ENCODE measurements around the gene CACNG1. TPM values are rescaled to one million over a fixed set of nuclear protein-coding genes. Genes with fewer than 3 reads are reported as not detected.
"Not testable (repeated sequence)": the region's sequence is repeated elsewhere in the genome, so short reads cannot be mapped to it uniquely, and the experiment has no call there.

CACNG1 gene
- total RNA-seq, 1 donor from 2014 or later, result 0.44 TPM

DNA sequence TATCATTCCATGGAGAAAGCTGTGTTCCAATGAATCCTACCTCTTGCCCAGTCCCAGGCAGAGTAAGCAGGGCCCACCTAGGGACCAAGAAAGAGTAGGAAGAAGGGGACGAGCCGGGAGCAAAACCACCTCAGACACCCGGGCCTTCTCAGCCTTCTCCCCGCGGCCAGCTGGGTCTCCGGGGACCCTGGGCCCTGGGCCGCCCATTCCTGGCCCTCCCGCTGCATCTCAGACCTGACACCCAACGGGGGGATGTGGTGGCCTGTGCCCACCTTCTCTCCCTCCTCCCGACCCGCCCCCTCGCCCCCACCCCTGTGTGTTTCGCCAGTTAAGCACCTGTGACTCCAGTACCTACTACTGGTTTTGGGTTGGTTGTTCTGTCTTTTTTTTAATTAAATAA is 11.4 kb upstream of the CACNG1 start:
- Mint-ChIP-seq H3K27ac (ENCODE audit: unreplicated experiment) (no peak overlapping the region), H3K4me3 (no peak overlapping the region), H3K27me3 (ENCODE audit: low read depth) (no peaks in the 10 kb centered on the region), H3K9me3 (peaks cover 11% of the 10 kb centered on the region), H3K4me1 (peaks cover 9% of the 10 kb centered on the region), H3K36me3 (ENCODE audit: low read depth) (peaks cover 13% of the 10 kb centered on the region)
- TF ChIP-seq, protein P1, sequence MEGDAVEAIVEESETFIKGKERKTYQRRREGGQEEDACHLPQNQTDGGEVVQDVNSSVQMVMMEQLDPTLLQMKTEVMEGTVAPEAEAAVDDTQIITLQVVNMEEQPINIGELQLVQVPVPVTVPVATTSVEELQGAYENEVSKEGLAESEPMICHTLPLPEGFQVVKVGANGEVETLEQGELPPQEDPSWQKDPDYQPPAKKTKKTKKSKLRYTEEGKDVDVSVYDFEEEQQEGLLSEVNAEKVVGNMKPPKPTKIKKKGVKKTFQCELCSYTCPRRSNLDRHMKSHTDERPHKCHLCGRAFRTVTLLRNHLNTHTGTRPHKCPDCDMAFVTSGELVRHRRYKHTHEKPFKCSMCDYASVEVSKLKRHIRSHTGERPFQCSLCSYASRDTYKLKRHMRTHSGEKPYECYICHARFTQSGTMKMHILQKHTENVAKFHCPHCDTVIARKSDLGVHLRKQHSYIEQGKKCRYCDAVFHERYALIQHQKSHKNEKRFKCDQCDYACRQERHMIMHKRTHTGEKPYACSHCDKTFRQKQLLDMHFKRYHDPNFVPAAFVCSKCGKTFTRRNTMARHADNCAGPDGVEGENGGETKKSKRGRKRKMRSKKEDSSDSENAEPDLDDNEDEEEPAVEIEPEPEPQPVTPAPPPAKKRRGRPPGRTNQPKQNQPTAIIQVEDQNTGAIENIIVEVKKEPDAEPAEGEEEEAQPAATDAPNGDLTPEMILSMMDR (conservative IDR thresholded peaks at IDR 0.05), result no peak
- no peak for DNase-seq (ENCODE audit: low read depth, low spot score)

DNA sequence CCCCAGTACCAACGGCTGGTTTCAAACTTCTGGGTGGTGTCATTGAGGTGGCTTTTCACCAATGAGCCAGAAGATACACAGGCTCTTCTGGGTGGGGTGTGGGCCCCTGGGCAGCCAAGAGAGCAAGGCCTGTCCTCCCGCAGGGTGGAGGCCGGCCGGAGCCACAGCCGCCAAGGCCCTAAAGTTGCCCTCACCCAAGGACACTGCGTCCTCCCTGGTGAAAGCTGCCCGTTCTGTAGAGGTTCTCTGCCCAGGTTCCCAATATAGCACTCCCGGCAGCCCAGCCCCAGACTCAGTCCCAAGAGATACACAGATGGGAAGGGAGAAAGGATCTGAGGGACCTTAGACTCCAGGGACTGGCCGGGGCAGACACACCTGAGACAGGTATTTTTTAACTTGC is 10.7 kb upstream of the CACNG1 start:
- H3K9me3 Mint-ChIP-seq, result peaks cover 11% of the 10 kb centered on the region
- peaks cover 9% of the 10 kb centered on the region for H3K4me1 Mint-ChIP-seq
- H3K27me3 Mint-ChIP-seq (ENCODE audit: low read depth), result no peaks in the 10 kb centered on the region
- TF ChIP-seq, protein P1 (conservative IDR thresholded peaks at IDR 0.05), result no peak
- no peak overlapping the region for H3K27ac Mint-ChIP-seq (ENCODE audit: unreplicated experiment)
- no peak for DNase-seq (ENCODE audit: low read depth, low spot score)
- H3K4me3 Mint-ChIP-seq, result no peak overlapping the region
- peaks cover 13% of the 10 kb centered on the region for H3K36me3 Mint-ChIP-seq (ENCODE audit: low read depth)

DNA sequence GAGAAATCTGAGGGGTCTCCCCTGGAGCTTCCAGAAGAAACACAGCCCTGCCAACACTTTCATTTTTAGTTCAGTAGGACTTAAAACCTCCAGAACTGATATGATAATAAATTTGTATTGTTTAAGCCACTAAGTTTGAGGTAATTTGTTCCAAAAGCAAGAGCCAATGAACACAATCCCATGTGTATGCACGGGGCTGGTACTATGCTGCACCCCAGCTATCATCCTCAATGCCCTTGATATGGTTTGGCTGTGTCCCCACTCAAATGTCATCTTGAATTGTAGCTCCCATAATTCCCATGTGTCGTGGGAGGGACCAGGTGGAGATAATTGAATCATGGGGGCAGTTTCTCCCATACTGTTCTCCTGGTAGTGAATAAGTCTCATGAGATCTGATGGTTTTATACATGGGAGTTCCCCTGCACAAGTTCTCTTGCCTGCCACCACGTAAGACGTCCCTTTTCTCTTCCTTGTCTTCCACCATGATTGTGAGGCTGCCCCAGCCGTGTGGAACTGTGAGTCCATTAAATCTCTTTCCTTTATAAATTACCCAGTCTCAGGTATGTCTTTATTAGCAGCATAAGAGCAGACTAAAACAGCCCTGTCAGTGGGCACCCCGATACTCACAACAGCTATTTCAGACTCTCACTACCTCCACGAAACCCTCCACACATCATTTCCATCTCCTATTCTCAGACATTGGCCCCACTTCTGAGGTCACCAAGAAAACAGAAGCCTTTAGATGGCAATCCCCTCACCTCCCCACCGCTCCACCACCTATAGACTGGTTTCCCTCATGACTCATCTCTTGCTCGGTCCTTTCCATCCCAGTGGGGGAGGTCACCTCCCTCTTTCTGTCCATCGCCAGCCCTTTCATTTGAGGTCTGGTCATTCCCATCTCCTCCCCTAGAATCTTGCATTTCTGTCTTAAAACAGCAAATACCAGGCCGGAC is 8.9 kb upstream of the CACNG1 start:
- Mint-ChIP-seq H3K9me3 (peaks cover 11% of the 10 kb centered on the region), H3K4me1 (peaks cover 1% of the 10 kb centered on the region)

DNA sequence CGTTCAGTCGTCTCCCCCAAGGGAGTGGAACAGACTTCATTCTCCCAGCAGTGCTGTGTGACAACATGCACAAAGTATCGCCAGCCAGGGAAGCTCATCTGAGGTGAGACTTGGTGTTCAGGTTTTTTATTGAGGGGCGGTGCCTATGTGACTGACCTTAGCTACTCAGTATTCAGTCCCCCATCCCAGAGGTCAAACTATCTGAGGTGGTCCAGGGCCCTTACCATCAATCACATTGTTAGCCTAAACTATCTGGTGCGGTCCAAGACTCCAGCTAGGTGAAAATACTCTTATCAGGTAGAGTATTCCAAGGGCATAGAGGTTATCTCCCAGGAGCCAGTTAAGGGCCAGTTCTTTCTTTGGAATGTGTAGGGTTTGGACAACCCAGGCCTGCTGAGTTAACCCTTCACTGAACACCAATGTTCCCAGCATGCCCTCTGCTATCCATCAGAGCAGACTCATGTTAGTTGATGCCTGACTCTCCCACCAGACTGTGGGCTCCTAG is 5.4 kb upstream of the CACNG1 start:
- Mint-ChIP-seq H3K9me3 (peaks cover 11% of the 10 kb centered on the region), H3K36me3 (ENCODE audit: low read depth) (peaks cover 5% of the 10 kb centered on the region), H3K4me3 (no peak overlapping the region), H3K27me3 (ENCODE audit: low read depth) (no peaks in the 10 kb centered on the region), H3K4me1 (no peaks in the 10 kb centered on the region), H3K27ac (ENCODE audit: unreplicated experiment) (no peak overlapping the region)
- TF ChIP-seq, protein P1 (conservative IDR thresholded peaks at IDR 0.05), result no peak
- no peak for DNase-seq (ENCODE audit: low read depth, low spot score)

More for the DNA sequence above, 8.9 kb upstream of the CACNG1 start:
- TF ChIP-seq, protein P1 (conservative IDR thresholded peaks at IDR 0.05), result no peak
- Mint-ChIP-seq H3K4me3 (no peak overlapping the region), H3K27me3 (ENCODE audit: low read depth) (no peaks in the 10 kb centered on the region), H3K36me3 (ENCODE audit: low read depth) (peaks cover 8% of the 10 kb centered on the region), H3K27ac (ENCODE audit: unreplicated experiment) (no peak overlapping the region)
- DNase-seq (ENCODE audit: low read depth, low spot score), result no peak

DNA sequence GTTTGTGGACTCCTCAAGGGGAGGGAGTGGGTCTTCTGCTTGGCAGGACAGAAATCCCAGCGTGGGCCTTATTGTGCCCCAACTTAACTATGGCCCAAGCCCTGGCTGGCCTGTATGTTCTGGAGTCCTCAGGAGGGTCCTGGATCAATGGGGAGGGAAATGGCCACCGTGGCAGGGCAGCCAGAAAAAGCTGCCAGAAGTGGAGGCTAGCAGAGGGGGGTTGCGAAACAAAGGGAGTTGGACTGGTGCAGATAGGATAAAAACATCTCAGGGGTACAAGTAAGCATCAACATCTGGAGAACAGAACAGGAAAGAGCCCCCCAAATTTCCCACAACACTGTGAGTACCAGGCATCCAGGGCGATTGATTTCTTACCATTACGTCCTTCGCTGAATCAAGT is 3.7 kb upstream of the CACNG1 start:
- peaks cover 4% of the 10 kb centered on the region for H3K9me3 Mint-ChIP-seq
- H3K4me1 Mint-ChIP-seq, result no peaks in the 10 kb centered on the region
- no peak overlapping the region for H3K4me3 Mint-ChIP-seq
- TF ChIP-seq, protein P1 (conservative IDR thresholded peaks at IDR 0.05), result no peak
- no peaks in the 10 kb centered on the region for H3K36me3 Mint-ChIP-seq (ENCODE audit: low read depth)
- H3K27me3 Mint-ChIP-seq (ENCODE audit: low read depth), result no peaks in the 10 kb centered on the region
- H3K27ac Mint-ChIP-seq (ENCODE audit: unreplicated experiment), result no peak overlapping the region
- DNase-seq (ENCODE audit: low read depth, low spot score), result no peak

DNA sequence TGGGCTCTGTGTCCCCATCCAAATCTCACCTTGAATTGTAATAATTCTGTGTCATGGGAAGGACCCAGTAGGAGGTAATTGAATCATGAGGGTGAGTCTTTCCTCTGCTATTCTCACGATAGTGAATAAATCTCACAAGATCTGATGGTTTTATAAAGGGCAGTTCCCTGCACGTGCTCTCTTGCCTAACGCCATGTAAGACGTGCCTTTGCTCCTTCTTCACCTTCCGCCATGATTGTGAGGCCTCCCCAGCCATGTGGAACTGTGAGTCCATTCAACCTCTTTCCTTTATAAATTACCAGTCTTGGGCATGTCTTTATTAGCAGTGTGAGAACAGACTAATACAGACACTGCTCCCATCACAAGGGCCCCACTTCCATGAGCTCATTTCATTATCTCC is 3.2 kb upstream of the CACNG1 start:
- DNase-seq (ENCODE audit: low read depth, low spot score); H3K4me3 Mint-ChIP-seq; H3K4me1 Mint-ChIP-seq; H3K27me3 Mint-ChIP-seq (ENCODE audit: low read depth); H3K27ac Mint-ChIP-seq (ENCODE audit: unreplicated experiment); H3K9me3 Mint-ChIP-seq; H3K36me3 Mint-ChIP-seq (ENCODE audit: low read depth): not testable (repeated sequence)
